K562 (cell line): ENCODE data around the gene LDB2. TPM values are rescaled to one million over a fixed set of nuclear protein-coding genes. Genes with fewer than 3 reads are reported as not detected.

Source experiments
- ATAC-seq: fragments of 200-7000 bp; cut with Tn5 transposase; 3 replicates; pipeline ENCODE4 v1.9.1; 2020; ENCODE audit warnings: moderate library complexity
- BruUV-seq: library from RNA; stranded (reverse); fragments of 400-500 nt; replicated peaks from 2 replicates; lab custom pipeline; 2021; lab: Mats Ljungman, UMichigan
- CTCF ChIA-PET: fragments of 300-600 bp; formaldehyde crosslinking; extraction: SDS; loops from one replicate; lab custom pipeline; 2021; ENCODE audit warnings: low intra/inter-chr PET ratio; lab: Yijun Ruan, JAX
- POLR2A ChIA-PET: fragments of 300-600, 350-650 bp; sonication (Branson Sonifier 250); formaldehyde crosslinking; extraction: SDS; loops from one replicate; lab custom pipeline; 2021; ENCODE audit warnings: antibody characterized with exemption, inconsistent platforms; lab: Yijun Ruan, JAX
- DNase-seq, 4 experiments: peaks; one replicate each; pipeline versions ENCODE4 v3.0.0 to v3.0.0-alpha.2; 2011 to 2018; ENCODE audit warnings: low spot score in 3 of 4, mixed read lengths in 3 of 4; ENCODE audit errors: extremely low read depth in 1 of 4
- FAIRE-seq: peaks from 2 replicates; lab custom pipeline; 2011; peaks lifted over from hg19 to GRCh38; lab: Jason Lieb, UNC
- H2AFZ ChIP-seq: 2 replicates; pipeline ENCODE4 v1.6.0; 2011; ENCODE audit warnings: low read depth, low read length, control low read depth, inconsistent platforms
- H3K27ac ChIP-seq: fragments of 200-600 bp; 3 replicates; pipeline ENCODE4 v1.8.0; 2011; ENCODE audit warnings: low read depth, mild to moderate bottlenecking, control low read depth, inconsistent platforms, low read length, moderate library complexity, mixed read lengths; ENCODE audit errors: extremely low read depth
- H3K27me3 ChIP-seq, 2 experiments: fragments of 300-600 bp in 1 of 2; 2 replicates in 1 of 2; 3 replicates in 1 of 2; pipeline versions ENCODE4 v1.6.0 to v1.8.0; 2011; ENCODE audit warnings: inconsistent platforms in 2 of 2, low read length in 2 of 2, mild to moderate bottlenecking in 1 of 2, mixed read lengths in 1 of 2, moderate library complexity in 1 of 2; ENCODE audit not compliant: control insufficient read depth in 2 of 2, insufficient read depth in 2 of 2
- H3K36me3 ChIP-seq: fragments of 300-600 bp; 3 replicates; pipeline ENCODE4 v1.8.0; 2011; ENCODE audit warnings: mild to moderate bottlenecking, low read length, inconsistent platforms; ENCODE audit not compliant: control insufficient read depth, insufficient read depth
- H3K4me1 ChIP-seq, 2 experiments: fragments of 200-600 bp in 1 of 2; replicated peaks in 1 of 2; 2 replicates in 1 of 2; 3 replicates in 1 of 2; pipeline versions ENCODE4 v1.5.1 to v1.8.0; 2011; ENCODE audit warnings: inconsistent platforms in 2 of 2, low read length in 2 of 2, mild to moderate bottlenecking in 1 of 2, mixed read lengths in 1 of 2, moderate library complexity in 1 of 2; ENCODE audit not compliant: control insufficient read depth in 2 of 2, insufficient read depth in 2 of 2
- H3K4me2 ChIP-seq: 2 replicates; pipeline ENCODE4 v1.6.1; 2011; ENCODE audit warnings: low read length, control low read depth, inconsistent platforms, mixed read lengths; ENCODE audit not compliant: insufficient read depth
- H3K4me3 ChIP-seq: fragments of 200-600 bp; sonication (generic), shearing (Covaris generic); 2 replicates; pipeline ENCODE4 v1.5.1; 2016; ENCODE audit warnings: control low read depth, inconsistent platforms
- H3K79me2 ChIP-seq: fragments of 200-600 bp; 3 replicates; pipeline ENCODE4 v1.8.0; 2011; ENCODE audit warnings: low read length, inconsistent platforms; ENCODE audit not compliant: control insufficient read depth, insufficient read depth
- H3K9ac ChIP-seq, 2 experiments: 2 replicates each; pipeline versions ENCODE4 v1.6.0 to v1.6.1; 2011; ENCODE audit warnings: low read depth in 2 of 2, low read length in 2 of 2, control low read depth in 1 of 2, inconsistent platforms in 1 of 2, mild to moderate bottlenecking in 1 of 2, mixed read lengths in 1 of 2; ENCODE audit not compliant: insufficient read depth in 1 of 2
- H3K9me1 ChIP-seq: one replicate; pipeline ENCODE4 v1.6.0; 2011; ENCODE audit warnings: inconsistent platforms, mild to moderate bottlenecking, low read length, moderate library complexity; ENCODE audit not compliant: control insufficient read depth, insufficient read depth
- H3K9me3 ChIP-seq: replicated peaks from 2 replicates; pipeline ENCODE4 v1.5.1; 2011; ENCODE audit warnings: low read depth, low read length, inconsistent platforms; ENCODE audit not compliant: control insufficient read depth, insufficient read depth
- H4K20me1 ChIP-seq: replicated peaks from 2 replicates; pipeline ENCODE4 v1.6.1; 2011; ENCODE audit warnings: low read length, inconsistent platforms, mixed read lengths; ENCODE audit not compliant: control insufficient read depth, insufficient read depth
- EWSR1 ChIP-seq: fragments of 450-650 bp; IDR thresholded peaks from 2 replicates; pipeline ENCODE4 v1.6.1; 2018; ENCODE audit warnings: borderline replicate concordance, mild to moderate bottlenecking, low read depth, moderate library complexity; ENCODE audit not compliant: partially characterized antibody
- FOXP1 ChIP-seq: sonication (generic); formaldehyde crosslinking; IDR thresholded peaks from 2 replicates; pipeline ENCODE4 v1.8.0; 2022; ENCODE audit warnings: mild to moderate bottlenecking, missing genetic modification reagents
- KLF10 ChIP-seq: fragments of 250-450 bp; sonication (Bioruptor Pico); IDR thresholded peaks from 2 replicates; pipeline ENCODE4 v1.6.1; 2021; ENCODE audit warnings: matching md5 sums
- MCM2 ChIP-seq: fragments of 450-650 bp; IDR thresholded peaks from 2 replicates; pipeline ENCODE4 v1.6.1; 2017; ENCODE audit warnings: low read depth, mild to moderate bottlenecking
- SRSF9 ChIP-seq: fragments of 200-400 bp; formaldehyde crosslinking; IDR thresholded peaks from 2 replicates; pipeline ENCODE4 v1.6.1; 2017; ENCODE audit warnings: low read depth, low read length, borderline replicate concordance
- TAL1 ChIP-seq: fragments of 450-650 bp; IDR thresholded peaks from 2 replicates; pipeline ENCODE4 v1.6.1; 2016; ENCODE audit warnings: mild to moderate bottlenecking
- THRAP3 ChIP-seq: fragments of 450-650 bp; IDR thresholded peaks from 2 replicates; pipeline ENCODE4 v1.6.1; 2016; ENCODE audit warnings: mild to moderate bottlenecking, inconsistent platforms, borderline replicate concordance
- ZBTB43 ChIP-seq: sonication (generic); formaldehyde crosslinking; IDR thresholded peaks from 2 replicates; pipeline ENCODE4 v1.8.0; 2023; ENCODE audit warnings: mild to moderate bottlenecking, missing genetic modification reagents
- ZNF561 ChIP-seq: fragments of 450-650 bp; formaldehyde crosslinking; conservative IDR thresholded peaks from 2 replicates; pipeline ENCODE4 v1.4.0; 2020; ENCODE audit warnings: mild to moderate bottlenecking, moderate library complexity
- ZNF586 ChIP-seq: fragments of 450-650 bp; formaldehyde crosslinking; conservative IDR thresholded peaks from 2 replicates; pipeline ENCODE4 v1.4.0; 2020; ENCODE audit warnings: mild to moderate bottlenecking, moderate library complexity
- WGBS: fragments of 100-300 bp; shearing (Covaris generic); methylation state at CpG from one replicate; pipeline ENCODE4 v1.1.6; 2016; ENCODE audit warnings: low coverage, mixed read lengths; ENCODE audit not compliant: insufficient coverage; ENCODE audit errors: missing lambda C conversion rate; 5-methylcytosine and 5-hydroxymethylcytosine counted together
- in situ Hi-C: fragments of 300-500 bp; cut with MboI; formaldehyde crosslinking; loops from 4 replicates; pipeline ENCODE4 v1.15.0; 2018; ENCODE audit warnings: inconsistent platforms, mixed read lengths
- intact Hi-C: fragments of 100-400 bp; cut with micrococcal nuclease; formaldehyde crosslinking; loops from 2 replicates; pipeline ENCODE4 v1.14.2; 2022
- polyA plus RNA-seq, 8 experiments: library from polyadenylated mRNA; depleted of rRNA in 4 of 8; stranded (reverse) in 5 of 8; unstranded in 3 of 8; fragments of >200 nt; fragmentation: Nextera tagmentation in 2 of 8; fragmentation: Illumina TruSeq in 1 of 8; extraction: Ambion mirVana in 2 of 8; extraction: Trizol in 1 of 8; gene quantifications; 2 replicates each; pipeline versions ENCODE4 v1.2.1 to v1.2.3, GENCODE V29; 2011 to 2014; ENCODE audit warnings: inconsistent platforms in 1 of 8, missing spikeins in 1 of 8
- total RNA-seq, 7 experiments: library from RNA; depleted of rRNA in 6 of 7; stranded (reverse); fragments of >200 nt in 6 of 7; fragmentation: Illumina TruSeq in 2 of 7; extraction: Trizol in 2 of 7; gene quantifications; 2 replicates each; pipeline versions ENCODE4 v1.2.1 to v1.2.3, GENCODE V29; 2011 to 2021; ENCODE audit warnings: low replicate concordance in 1 of 7
- TF ChIP-seq, protein P1 (sequence below): sonication (generic); formaldehyde crosslinking; IDR thresholded peaks from 2 replicates; pipeline ENCODE4 v1.8.0; 2022; ENCODE audit warnings: missing genetic modification reagents, mild to moderate bottlenecking, borderline replicate concordance
- TF ChIP-seq, protein P2 (sequence below), 3 experiments: fragments of 200-800 bp in 1 of 3; sonication (Bioruptor generic) in 1 of 3; sonication (generic) in 1 of 3; formaldehyde crosslinking in 1 of 3; IDR thresholded peaks; 2 replicates each; pipeline versions ENCODE4 v1.6.1 to v1.8.0; 2016 to 2022; ENCODE audit warnings: mild to moderate bottlenecking in 2 of 3, missing compliant biosample characterization in 2 of 3, missing genetic modification characterization in 2 of 3, missing genetic modification reagents in 1 of 3

LDB2 gene
- total and polyA plus RNA-seq, 9 of the 15 experiments (the other 6 are each of a cell fraction or from before 2014, with no cell fraction given) = 0.10 to 0.20 TPM; not detected in 7

- H3K4me2 ChIP-seq = no peak overlapping the region
- H3K4me1 ChIP-seq = no peaks in the 10 kb centered on the region
- no peak overlapping the region for H3K27ac ChIP-seq
- POLR2A ChIA-PET = no interaction called here
- FAIRE-seq = no peak
- no peak overlapping the region for H3K4me3 ChIP-seq
- H3K9ac ChIP-seq = no peak overlapping the region
- no peaks in the 10 kb centered on the region for H3K27me3 ChIP-seq
- no peak overlapping the region for H2AFZ ChIP-seq
- TF ChIP-seq ZNF561 (no peak), KLF10 (CRISPR knock-in tag) (no peak), MCM2 (no peak), EWSR1 (no peak)
- TF ChIP-seq, all 486 proteins: peak for 0
- 3% methylated on average over 2 of the region's 2 CpGs for WGBS
- H3K79me2 ChIP-seq = no peaks in the 10 kb centered on the region
- BruUV-seq = no TSS peak
- CTCF ChIA-PET = no interaction called here
- intact Hi-C loops = no loop called here
- H3K36me3 ChIP-seq = no peaks in the 10 kb centered on the region
- no peaks in the 10 kb centered on the region for H4K20me1 ChIP-seq
- H3K9me3 ChIP-seq = no peaks in the 10 kb centered on the region
- H3K9me1 ChIP-seq = no peaks in the 10 kb centered on the region
- ATAC-seq (no peak), DNase-seq (no peak)
- in situ Hi-C loops = no loop called here
Measured at GRCh38 chr4:16704489-16704888, 194.0 kb downstream of the LDB2 start.

DNA sequence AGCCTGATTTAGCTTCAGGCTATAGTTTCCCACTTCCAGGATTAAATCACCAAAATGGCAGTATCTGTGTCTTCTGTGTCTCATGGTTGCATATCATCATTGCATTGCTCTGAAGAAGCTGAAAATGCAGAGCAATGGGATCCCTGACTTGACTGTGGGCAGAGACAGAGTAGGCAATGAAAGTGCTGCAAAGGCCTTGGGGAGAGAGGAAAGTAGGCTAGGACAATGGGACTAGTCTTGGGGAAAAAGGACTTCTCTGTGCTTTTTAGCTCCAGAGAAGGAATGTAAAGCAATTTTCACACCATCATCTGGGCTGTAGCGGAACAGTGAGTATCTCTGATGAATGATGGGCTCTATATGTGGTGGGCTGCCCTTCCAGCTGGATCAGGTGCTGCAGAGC, 202.5 kb downstream of the LDB2 start:
- Histone ChIP-seq H2AFZ (no peak overlapping the region), H3K9me3 (no peaks in the 10 kb centered on the region), H3K4me1 (no peaks in the 10 kb centered on the region), H3K36me3 (no peaks in the 10 kb centered on the region), H3K4me2 (no peak overlapping the region), H3K4me3 (no peak overlapping the region), H3K27me3 (peaks cover 0 to 4% of the 10 kb centered on the region in 2 experiments; a peak in 2 of 5 replicates), H3K9me1 (no peaks in the 10 kb centered on the region), H3K27ac (no peak overlapping the region), H4K20me1 (no peaks in the 10 kb centered on the region), H3K79me2 (no peaks in the 10 kb centered on the region), H3K9ac (no peak overlapping the region)
- POLR2A ChIA-PET = interaction anchor here (0.7 kb wide), 1 partner anchor 621 kb away, joined by 3 read pairs; no protein-coding TSS in a partner anchor
- intact Hi-C loops (no loop called here), in situ Hi-C loops (no loop called here)
- DNase-seq (no peak), FAIRE-seq (no peak), ATAC-seq (no peak)
- 0% methylated on average over 1 of the region's 1 CpG for WGBS
- CTCF ChIA-PET = no interaction called here
- no TSS peak for BruUV-seq
- TF ChIP-seq ZNF586 (no peak), THRAP3 (no peak), SRSF9 (no peak), ZBTB43 (CRISPR knock-in tag) (no peak), FOXP1 (CRISPR knock-in tag) (no peak), TAL1 (no peak)
- TF ChIP-seq, protein P1, sequence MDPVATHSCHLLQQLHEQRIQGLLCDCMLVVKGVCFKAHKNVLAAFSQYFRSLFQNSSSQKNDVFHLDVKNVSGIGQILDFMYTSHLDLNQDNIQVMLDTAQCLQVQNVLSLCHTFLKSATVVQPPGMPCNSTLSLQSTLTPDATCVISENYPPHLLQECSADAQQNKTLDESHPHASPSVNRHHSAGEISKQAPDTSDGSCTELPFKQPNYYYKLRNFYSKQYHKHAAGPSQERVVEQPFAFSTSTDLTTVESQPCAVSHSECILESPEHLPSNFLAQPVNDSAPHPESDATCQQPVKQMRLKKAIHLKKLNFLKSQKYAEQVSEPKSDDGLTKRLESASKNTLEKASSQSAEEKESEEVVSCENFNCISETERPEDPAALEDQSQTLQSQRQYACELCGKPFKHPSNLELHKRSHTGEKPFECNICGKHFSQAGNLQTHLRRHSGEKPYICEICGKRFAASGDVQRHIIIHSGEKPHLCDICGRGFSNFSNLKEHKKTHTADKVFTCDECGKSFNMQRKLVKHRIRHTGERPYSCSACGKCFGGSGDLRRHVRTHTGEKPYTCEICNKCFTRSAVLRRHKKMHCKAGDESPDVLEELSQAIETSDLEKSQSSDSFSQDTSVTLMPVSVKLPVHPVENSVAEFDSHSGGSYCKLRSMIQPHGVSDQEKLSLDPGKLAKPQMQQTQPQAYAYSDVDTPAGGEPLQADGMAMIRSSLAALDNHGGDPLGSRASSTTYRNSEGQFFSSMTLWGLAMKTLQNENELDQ (CRISPR knock-in tag) = no peak
- TF ChIP-seq, protein P2, sequence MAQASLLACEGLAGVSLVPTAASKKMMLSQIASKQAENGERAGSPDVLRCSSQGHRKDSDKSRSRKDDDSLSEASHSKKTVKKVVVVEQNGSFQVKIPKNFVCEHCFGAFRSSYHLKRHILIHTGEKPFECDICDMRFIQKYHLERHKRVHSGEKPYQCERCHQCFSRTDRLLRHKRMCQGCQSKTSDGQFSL (CRISPR knock-in tag; IDR thresholded peaks at IDR 0.05) = no peak
- TF ChIP-seq, protein P2 (tag; IDR thresholded peaks at IDR 0.05) = no peak
